Stimulated activated CD8-positive, alpha-beta memory T cell treated with anti-CD3 and anti-CD28 coated beads, Interleukin-15, amount 100 ng/mL, for 1 hour (primary cell): ENCODE data around the gene CLCN4.
A peak's percentile ranks its signal among the peaks of the same experiment; 100 is the strongest.

Experiments
- DNase-seq: peaks from one replicate; pipeline ENCODE4 v3.0.0-alpha.2; 2020; ENCODE audit warnings: low read depth

The CLCN4 gene

GRCh38 chrX:10156199-10157031 is at the start of gene CLCN4:
TSS of gene CLCN4 (plus strand) at chrX:10156975. CDS start at chrX:10185033, 28,058 bp downstream.
- no peak for DNase-seq

- DNase-seq, result no peak
Measured at GRCh38 chrX:10107483-10107882, 49.3 kb upstream of the CLCN4 start.

GRCh38 chrX:10108288-10108687 is 48.5 kb upstream of the CLCN4 start:
- DNase-seq, result no peak

- no peak for DNase-seq
Measured at GRCh38 chrX:10109695-10110094, 47.1 kb upstream of the CLCN4 start.

GRCh38 chrX:10110316-10110935 is 46.3 kb upstream of the CLCN4 start:
- no peak for DNase-seq

GRCh38 chrX:10110984-10111363 is 45.8 kb upstream of the CLCN4 start:
- DNase-seq, result no peak

GRCh38 chrX:10111364-10112148 is 45.2 kb upstream of the CLCN4 start:
- no peak for DNase-seq

DNA sequence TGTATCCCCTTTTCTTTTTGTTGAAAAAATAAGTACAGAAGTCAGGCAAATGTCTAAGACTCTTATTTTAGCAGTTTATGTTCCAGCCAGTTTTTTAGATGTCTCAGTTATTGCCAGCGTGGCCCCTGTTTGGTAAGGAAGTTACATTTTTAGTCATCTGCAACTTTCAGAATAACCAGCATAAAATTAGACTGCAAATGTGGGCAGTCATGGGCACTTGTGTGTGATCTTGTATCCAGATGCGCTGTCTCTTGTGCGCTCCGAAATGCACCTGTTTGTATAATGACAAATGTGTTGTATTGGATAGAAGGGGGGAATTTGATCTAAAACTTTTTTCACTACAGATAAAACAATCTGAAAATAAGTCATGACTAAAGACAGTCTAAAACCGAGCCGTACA is 44.3 kb upstream of the CLCN4 start:
- no peak for DNase-seq

- no peak for DNase-seq
Measured at GRCh38 chrX:10115082-10115481, 41.7 kb upstream of the CLCN4 start.

DNA sequence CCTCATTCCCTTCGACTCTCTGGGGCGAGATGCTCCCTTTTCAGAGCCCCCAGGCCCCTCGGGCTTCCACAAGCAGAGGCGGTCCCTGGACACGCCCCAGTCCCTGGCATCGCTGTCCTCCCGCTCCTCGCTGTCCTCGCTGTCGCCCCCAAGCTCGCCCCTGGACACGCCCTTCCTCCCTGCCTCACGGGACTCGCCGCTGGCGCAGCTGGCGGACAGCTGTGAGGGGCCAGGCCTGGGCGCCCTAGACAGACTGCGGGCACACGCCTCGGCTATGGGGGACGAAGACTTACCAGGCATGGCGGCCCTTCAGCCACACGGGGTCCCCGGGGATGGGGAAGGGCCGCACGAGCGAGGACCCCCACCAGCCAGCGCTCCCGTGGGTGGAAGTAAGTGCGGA is 39.5 kb upstream of the CLCN4 start:
- no peak for DNase-seq

DNA sequence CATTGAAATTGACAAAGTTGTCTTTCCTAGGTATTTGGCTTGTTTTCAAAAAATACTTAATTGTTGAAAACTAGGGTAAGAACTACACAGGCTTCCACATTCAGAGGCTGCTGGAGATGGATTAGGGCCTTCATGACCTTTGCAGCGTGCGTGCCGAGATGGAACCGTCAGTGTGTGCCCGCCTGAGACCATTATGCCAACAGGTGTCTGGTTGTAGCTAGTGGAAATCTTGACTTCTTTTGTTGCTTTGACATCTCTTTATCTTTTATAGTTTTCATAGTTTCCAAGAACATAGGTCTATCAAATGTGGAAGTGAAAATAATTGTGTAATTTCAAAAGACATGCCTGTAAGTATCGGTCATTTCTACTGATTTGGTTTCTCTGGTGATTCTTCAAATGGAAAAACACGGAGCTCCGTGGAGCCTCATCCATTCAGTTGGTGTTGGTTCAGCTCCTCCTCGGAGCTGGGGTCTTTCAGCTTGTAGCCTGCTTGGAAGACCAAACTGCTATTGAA is 38.9 kb upstream of the CLCN4 start:
- DNase-seq, result no peak

GRCh38 chrX:10118530-10118929 is 38.2 kb upstream of the CLCN4 start:
- DNase-seq, result no peak

DNA sequence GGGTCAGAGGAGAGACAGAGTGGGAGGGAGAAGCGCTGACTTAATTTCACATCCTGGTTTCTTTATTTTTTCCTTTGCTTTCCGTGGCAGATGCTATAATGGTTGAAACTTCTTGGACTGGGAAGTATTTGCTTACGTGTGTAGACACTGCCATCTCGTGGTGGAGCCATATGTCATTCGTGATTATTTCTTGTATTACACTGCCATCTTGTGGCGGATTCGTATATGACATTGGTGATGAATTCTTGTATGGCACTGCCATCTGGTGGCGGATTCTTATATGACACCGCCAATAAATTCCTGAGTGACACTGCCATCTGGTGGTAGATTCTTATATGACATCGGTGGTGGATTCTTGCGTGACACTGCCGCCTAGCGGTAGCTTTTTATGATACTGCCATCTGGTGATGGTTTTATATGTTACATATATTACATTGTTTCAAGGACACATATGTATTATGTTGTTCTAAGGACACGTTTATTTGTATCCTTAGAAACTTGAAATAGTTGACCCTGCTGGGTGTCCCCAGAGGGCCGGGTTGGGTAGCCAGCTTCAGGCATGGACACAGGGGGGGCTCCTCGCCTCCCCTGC is 37.3 kb upstream of the CLCN4 start:
- DNase-seq, result peak; percentile 44

- DNase-seq, result no peak
Measured at GRCh38 chrX:10120331-10120730, 36.4 kb upstream of the CLCN4 start.

DNA sequence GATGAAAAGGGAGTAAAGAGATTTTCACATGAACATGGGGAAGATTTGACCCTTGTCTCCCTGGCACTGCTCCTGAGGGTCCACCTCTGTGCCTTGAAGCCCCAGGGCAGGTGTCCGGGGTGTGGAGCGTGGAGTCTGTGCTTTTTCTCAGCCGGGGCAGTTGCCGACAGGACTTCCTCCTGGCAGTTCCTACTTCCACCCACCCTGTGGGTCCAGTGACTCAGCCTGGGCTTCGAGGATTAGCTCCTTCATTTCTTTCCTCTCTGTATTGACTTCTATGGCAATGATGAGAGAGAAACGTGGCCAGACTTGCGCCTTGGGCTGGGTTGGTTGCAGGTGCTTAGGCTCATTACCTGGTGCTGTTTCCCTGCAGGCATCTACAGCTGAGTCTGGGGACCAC is 35.9 kb upstream of the CLCN4 start:
- DNase-seq, result no peak

DNA sequence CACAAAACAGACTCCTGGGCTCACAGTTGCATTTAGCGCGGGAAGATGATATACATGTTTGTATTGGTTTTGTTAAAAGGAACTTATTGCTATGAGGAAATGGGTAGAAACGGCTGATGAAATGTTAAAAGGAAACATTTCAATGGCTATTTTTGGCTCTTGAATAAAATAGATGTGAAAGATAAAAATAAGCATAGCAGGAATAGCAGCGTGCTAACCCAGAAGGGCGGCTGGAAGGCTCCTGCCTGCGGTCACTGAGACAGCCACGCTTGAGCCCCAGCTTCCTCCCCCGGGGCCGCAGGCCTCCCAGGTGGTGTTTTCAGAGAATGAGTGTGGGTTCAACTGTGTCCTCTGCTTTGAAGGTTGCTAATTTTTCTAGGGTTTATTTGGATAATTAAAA is 35.0 kb upstream of the CLCN4 start:
- DNase-seq, result no peak

- DNase-seq, result no peak
Measured at GRCh38 chrX:10124506-10125247, 32.1 kb upstream of the CLCN4 start.

DNA sequence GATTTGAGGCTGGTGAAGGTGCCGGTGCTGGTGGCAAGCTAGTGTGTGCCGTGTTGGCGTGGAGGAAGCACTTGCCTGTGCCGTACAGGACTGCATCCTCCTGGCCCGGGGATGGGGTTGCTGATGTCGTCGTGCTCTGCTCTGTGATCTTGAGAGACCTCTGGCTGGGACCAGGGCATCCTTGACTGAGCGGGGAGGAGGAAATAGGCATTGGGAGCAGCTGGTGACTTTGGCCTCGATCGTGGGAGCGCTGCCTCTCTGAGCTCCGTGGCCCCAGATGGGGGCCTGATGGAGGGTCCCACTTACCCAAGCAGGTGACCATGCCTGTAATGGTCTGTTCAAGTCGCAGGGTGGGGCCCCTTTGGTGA is 31.5 kb upstream of the CLCN4 start:
- DNase-seq, result no peak

GRCh38 chrX:10126044-10126443 is 30.7 kb upstream of the CLCN4 start:
- no peak for DNase-seq

- no peak for DNase-seq
Measured at GRCh38 chrX:10126834-10127233, 29.9 kb upstream of the CLCN4 start.

DNA sequence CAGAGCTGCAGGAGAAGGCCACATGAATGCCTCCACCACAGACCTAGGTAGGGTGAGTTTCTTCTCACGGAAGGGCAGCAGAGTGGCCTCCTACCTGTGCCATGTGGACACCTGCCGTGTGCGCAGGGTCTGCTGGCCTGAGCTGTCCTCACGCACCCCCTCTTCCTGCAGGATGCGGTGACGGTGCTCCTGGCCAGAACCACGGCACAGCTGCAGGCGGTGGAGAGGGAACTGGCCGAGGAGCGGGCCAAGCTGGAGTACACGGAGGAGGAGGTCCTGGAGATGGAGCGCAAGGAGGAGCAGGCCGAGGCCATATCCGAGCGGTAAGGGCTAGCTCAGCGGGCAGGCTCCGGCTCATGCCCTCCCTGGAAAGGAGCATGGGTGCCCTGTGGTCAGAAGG is 28.4 kb upstream of the CLCN4 start:
- DNase-seq, result no peak

GRCh38 chrX:10129229-10129628 is 27.5 kb upstream of the CLCN4 start:
- DNase-seq, result no peak
